PC-9 (cell line): ENCODE data around the gene SMIM34.
"Not testable (repeated sequence)": the region's sequence is repeated elsewhere in the genome, so short reads cannot be mapped to it uniquely, and the experiment has no call there.

Source experiments
- CTCF ChIP-seq: fragments of 200-600 bp; sonication (generic); conservative IDR thresholded peaks from 2 replicates; pipeline ENCODE4 v1.6.1; 2017; ENCODE audit warnings: mixed run types, antibody characterized with exemption, mild to moderate bottlenecking, moderate library complexity
- EZH2 ChIP-seq: fragments of 200-600 bp; sonication (generic); IDR thresholded peaks from 2 replicates; pipeline ENCODE4 v1.8.0; 2017; ENCODE audit warnings: antibody characterized with exemption, low read depth

GRCh38 chr21:34447018-34447417 lies 23.3 kb upstream of the SMIM34 start:
- not testable (repeated sequence) for TF ChIP-seq CTCF, EZH2
